HG02642 (cell line): Measurements from ENCODE around the gene XAB2.

Experiments
- ATAC-seq: cut with Tn5 transposase; IDR thresholded peaks from one replicate; pipeline ENCODE4 v1.9.1; 2021; ENCODE audit warnings: mild to moderate bottlenecking; ENCODE audit not compliant: unreplicated experiment, poor library complexity

Gene XAB2

DNA sequence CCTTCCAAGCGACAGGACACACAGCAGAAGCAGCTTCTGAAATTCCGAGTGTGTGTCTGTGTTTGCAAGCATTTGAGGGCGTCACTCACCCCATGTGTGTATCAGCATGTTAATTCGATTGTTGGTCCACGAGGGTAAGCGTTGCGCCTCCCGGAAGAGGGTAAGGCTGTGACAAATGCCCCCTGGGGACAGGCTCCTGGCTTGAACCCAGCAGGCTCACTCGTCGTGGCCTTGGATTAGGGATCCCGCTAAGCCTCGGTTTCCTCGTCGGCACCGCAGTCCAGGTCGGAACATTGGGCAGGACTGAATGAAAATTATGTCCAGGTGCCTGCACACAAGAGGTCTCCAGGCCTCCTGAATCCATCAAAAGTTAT lies 7.0 kb upstream of the XAB2 start:
- no peak for ATAC-seq

DNA sequence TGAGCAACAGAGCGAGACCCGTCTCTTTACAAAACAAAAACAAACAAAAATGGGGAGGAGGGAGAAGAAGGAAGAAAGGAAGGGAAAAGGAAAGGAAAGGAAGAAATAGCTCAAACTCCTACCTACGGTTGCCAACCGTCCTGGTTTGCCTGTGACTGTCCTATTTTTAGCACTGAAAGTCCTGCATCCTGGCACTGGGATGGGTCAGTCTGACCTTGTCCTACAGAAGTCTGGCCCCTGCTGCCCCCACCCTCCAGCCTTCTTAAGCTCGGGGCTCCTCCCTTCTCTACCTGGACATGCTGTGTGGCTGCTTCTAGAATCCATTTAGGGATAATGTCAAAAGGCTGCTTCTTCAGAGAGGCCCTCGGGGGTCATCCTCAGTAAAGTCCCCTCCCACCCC lies 6.3 kb upstream of the XAB2 start:
- no peak for ATAC-seq

DNA sequence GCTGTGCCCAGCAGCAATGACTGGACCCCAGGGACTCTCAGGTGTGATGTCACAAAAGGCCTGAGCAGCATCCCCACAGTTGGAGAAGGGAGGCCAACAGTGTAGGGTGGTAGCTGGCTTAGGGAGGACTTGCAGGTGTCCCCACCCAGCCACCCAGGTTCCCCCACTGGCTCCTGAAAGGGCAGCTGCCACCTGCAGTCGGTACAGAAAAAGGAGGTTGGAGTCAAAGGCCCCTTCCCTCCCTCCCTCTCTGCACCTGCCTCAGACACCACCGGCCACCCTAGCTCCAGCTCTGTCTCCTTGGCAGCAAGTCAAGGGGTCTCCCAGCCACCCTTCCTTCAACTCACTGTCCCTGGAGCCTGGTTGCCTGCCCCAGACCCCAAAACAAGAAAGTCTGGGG lies 4.4 kb upstream of the XAB2 start, which contains the start of gene PCP2:
Gene PCP2, minus strand, starts transcription at position 22 of the 400 bp plus-strand sequence. CDS start 262 bp downstream, outside the sequence.
- ATAC-seq = no peak

DNA sequence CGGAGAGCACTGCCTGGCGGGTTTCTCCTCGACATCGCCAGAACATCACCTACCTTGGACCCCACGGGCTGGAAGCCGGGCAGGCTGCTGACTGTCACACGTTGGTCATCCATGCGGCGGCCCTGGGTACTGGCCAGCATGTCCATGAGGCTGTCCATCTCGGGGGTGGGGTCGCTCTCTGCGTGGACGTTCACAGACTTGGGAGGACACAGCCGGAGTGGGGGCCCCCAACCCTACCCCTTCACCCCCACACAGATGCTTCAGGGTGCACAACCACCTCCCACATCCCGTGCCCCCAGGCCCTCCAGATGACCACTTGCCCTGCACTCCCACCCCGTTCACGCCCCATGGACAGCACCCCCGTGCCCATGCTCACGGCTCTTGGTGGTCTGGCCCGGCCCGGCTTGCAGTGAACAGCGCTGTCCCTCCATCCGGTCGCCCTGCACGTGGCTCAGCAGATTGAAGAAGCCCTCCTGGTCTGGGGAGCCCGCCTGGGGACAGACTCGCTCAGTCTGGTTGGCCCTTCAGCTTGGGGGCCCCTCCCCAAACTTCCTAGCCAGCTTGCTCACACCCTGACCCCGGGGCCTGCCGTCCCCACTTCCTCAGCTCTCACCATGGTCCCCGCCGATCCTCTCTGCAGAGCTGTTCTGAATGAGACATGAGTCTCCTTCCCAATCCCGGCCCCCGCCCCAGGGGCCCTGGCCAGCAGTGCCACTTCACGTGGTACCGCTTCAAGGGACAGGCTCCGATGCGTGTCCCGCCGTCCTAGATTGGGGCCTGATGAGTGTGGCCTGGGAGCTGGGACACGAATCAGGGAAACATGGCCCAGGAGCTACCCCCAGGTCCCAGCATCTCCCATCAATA lies 3.2 kb upstream of the XAB2 start:
- no peak for ATAC-seq

DNA sequence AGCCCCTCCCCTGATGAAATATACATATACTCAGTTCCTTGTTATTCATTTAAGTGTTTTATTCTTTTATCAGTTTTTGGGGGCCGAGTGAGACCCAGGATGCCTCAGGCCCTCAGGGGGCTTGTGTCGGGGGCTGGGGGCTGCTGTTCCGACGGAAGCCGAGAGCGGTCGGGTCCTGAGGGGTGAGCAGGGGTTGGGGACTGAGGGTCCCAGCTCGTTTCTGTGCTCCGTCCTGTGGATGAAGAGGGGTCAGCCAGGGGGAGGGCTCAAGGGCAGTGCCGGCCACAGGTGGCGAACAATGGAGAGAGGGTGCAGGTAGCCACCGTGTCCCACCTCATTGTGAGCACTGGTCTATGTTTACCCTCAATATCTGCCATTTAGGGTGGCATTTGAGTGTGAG lies 2.2 kb upstream of the XAB2 start:
- no peak for ATAC-seq

DNA sequence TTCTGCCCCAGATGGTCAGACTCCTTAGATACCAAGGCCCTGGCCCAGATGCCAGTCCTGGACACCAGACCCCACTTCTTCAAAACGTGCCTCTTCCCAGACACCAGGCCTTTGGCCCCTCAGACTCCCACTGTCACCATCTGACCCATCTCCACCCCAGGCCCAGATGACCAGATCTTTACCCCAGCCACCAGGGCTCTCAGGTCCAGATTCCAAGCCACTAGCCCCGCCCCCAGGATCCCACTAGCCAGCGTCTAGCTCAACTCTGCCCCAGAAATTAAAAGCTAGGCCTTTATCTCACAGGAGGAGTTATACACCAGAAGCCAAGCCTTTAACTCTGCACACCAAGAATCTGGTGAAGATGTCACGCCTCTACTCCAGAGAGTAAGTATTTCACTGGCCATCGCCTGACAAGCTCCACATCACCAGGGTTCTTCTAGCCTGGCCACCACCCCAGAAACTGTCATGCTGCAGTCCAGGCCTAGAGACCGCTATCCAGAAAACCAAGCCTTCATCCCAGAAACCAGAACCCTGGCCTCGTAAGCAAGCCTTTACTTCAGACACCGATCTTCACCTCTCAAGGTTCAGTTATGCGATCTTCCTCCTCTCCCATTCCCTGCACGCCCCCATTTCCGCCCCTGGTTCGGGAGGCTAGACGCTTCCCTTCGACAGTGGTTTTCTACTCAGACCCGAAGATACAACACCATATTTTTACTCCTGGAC lies 595 bp downstream of the XAB2 start:
- ATAC-seq = no peak

DNA sequence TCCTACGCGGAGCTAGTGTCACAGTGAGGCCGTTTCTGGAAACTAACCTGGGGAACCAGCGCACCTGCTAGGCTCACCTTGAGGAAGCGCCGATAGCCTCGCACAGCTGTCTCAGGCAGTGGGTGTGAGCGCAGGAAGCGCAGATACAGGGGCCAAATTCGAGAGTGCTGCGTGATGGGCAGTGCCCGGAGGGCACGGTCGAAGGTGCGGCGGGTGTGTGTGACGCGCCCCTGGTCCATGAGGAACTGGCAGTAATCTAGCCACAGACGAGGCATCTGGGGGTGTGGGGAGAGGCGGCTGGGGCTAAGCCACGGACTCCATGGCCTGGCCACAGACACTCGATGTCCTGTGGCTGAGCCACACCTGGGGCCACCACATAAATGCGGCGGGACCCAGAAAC lies 2.2 kb downstream of the XAB2 start:
- no peak for ATAC-seq

DNA sequence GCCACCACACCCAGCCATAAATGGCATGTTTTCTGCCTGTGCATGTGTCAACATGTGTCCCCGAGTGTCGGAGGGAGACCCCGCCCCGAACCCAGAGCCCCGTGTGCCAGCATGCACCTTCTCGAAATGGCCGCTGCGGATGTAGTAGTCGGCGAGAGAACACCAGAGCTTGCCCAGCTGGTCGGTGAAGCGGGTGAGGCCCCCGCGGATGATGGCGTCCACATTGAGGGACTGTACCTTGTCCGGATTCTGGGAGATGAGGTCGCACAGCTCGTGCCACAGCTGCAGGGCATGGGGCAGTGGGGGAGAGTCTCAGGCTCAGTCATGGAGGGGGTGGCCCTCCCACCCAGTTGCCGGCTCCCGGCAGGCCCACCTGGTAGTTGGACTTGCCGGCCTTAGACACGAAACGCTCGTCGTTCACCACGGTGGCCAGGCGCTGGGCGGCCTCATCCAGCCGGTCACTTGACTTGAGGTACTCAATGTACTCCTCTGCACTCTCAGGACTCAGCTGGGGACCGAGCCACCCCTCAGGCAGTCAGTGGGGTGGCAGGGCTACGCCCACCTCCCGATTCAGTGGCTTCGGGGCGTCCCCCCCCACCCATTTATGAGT lies 3.5 kb downstream of the XAB2 start:
- no peak for ATAC-seq

DNA sequence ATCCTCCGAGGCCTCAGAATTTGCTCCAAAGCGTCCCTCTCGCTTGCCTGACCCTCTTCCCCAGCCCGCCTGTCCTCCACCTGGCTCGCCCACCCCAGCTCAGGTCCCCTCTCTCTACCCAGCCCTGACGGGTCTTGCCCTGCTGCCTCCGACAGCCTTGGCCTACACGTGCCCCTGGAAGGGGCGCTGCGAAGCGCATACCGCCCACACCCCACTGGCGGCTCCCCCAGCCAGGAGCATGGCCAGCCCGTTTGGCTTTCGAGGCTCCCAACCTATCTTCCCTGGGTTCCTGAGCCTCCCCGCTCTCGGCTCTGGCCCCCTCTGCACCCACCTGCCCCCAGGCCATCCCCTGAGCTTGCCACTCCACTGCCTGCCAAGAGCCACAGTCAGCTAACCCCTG lies 4.5 kb downstream of the XAB2 start:
- no peak for ATAC-seq

DNA sequence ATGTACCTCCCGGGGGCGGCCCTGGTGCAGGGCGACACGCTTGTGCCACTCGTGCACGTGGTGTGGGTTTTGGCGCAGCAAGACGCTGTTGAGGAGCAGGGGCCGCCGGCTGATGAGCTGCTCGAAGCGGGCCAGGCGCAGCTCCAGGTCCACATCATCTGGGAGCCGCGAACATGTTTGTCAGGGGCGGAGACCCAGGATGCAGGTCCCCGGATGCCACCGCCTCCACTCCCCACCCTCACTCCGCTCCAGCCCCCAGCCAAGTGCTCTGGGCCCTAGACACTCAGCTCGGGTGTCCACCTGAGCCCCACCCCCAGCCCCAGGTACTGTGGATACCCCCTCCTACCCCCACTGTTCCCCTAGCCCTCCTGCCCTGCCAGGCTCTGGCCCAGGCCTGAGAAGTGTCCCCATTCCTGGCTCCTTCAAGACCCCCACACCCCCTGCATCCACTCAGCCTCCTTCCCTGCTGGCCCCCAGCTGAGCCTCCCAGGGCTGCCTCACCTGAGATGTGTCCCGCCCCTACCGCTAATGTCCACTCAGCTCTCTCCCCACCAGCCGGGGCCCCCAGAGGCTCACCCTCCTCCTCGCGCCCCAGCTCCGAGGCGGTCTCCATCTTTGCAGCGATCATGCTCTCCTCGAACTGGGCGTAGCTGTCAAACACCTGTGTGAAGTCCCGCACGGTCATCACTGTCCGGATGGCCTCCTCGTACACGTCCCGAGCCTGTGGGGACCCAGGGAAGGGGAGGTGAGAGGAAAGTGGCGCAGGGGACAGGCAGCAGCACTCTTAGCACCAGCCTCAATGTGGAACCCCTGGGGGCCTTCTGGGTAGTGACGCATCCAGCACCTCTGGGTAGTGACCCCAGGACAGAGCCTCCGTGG lies 5.4 kb downstream of the XAB2 start:
- ATAC-seq = no peak

DNA sequence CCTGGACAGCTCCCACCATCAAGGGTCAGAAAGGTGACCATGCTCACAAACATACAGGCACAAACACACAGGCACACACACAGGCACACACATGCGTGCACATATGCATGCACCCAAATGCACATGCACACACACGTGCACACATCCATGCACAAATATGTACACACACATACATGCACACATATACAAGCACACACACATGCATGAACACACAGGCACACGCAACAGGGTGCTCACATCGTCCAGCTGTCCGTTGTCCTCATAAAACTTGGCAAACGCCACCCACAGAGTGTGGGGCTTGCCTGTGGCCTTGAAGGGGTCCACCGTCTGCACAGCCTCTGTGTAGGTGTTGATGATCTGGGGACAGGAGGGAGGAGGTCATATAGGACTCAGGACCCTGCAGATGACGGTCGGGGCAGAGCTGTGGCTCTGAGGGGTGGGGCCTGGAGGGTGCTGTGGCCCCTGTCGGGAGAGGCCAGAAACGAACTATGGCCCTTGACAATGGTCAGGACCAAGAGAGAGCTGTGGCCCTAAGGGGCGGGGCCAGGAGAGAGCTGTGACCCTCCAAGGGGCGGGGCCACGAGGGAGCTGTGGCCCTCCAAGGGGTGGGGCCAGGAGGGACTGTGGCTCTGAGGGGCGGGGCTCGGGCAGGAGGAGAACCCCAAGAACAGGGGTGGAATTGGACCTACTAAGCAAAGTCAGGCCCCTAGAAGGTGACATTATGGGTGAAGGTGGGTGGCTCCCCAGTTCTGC lies 6.2 kb downstream of the XAB2 start:
- ATAC-seq = no peak

DNA sequence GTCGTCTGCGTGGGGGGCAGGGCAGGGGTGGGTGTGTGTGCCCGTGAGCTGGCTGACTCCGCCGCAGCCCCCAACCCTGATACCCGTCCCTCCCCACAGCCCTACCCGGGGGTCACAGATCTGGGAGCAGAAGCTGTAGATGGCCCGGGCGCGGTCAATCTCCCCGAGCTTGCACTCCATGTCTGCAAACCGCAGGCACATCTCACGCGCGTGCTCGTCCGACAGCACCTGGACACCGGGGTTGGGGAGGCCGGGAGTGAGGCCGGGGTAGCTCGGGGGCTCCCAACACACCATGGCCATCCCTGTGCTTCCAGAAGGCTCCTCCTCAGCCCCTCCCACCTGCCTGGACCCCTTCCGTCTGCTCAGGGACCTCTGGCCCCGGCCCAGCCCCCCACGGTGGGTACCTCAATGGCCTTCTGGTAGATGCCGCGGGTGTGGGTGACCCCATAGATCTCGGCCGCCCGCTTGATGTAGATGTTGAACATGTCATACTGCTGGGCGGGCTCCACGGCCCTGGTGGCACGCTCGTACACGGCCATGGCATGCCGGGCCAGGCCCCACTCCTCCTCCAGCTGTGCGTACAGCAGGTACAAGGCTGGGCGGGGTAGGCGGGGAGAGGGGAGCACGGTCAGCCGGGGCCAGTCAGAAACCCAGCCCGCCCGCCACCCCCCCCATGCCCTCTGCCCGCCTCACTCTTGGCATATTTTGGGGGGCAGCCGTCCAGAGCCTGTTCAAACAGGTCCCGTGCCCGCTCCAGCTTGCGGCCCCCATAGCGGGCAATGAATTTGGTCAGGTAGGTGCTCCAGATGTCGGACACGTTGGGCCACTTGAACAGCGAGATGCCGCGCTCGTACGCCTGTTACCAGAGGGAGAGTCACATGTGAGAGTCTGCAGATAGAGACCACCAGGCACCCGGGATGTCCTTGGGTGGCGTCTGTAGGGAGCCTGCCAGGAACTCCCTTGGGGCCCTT lies 8.6 kb downstream of the XAB2 start:
- no peak for ATAC-seq

DNA sequence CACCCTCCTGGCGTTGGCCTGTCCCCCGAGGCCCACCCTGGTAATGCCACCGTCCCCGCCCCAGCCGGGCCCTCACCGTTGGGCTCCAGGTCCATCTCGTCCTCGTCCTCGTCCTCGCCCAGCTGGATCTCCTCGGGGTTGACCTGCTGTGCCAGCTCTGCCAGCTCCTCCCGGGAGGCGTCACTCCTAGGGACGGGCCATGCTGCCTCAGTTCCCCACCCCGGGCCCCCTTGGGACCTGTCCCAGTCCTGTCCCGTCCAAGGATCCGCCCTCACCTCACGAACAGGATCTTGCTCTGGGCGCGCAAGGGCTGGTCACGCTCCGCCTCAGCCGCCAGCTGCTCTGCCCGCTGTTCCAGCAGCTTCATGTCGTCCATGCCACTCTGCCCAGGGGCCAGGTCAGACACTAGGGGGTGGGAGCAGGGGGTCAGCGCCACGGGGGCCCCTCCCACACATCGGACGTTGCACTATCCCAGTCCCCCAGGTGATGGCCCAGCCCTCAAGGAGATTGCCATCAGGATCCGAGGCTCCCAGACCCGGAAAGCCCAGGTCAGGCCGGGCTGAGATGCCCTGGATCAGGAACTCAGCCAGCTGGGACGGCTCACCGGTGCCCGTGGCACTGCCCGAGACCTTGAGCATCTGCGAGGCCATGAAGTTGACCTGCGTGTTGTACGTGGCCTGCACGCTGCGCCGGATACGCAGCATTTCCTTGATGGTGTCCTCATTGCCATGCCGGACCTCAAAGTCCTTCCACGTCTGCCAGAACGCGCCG lies 9.5 kb downstream of the XAB2 start:
- no peak for ATAC-seq

DNA sequence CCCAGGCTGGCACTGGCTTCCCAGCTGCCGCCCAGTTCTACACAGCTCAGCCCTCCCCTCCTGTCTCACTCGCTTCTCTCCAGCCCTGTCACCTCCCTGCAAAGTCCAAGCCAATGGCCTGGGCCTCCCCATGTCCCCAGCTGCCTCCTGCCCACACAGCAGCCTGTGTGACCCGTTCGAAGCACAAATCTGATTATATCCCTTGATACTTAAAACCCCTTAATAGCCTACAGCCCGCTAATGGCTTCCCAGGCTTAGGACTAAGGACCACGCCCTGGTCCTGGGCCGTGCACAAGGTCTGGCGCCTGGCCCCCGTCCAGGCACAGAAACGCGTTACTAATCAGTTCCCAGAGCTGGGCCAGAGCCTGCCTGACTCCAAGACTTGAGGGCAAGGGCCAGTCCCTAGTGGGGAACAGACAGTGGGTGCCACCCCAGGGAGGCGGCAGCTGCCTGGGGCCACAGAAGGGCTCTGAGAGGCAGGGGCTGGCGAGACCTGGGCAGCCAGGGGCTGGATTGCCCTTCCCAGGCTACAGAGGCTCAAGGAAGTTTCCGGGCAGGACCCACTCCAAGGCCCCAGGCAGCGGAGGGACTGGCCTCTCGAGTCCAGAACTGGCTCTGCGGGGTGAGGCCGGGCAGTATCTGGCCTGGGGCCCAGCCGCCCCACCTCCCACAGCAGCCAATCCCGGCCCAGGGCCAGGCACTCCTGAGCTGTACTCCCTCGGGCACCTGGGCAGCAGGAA lies 10.4 kb downstream of the XAB2 start:
- ATAC-seq = no peak

DNA sequence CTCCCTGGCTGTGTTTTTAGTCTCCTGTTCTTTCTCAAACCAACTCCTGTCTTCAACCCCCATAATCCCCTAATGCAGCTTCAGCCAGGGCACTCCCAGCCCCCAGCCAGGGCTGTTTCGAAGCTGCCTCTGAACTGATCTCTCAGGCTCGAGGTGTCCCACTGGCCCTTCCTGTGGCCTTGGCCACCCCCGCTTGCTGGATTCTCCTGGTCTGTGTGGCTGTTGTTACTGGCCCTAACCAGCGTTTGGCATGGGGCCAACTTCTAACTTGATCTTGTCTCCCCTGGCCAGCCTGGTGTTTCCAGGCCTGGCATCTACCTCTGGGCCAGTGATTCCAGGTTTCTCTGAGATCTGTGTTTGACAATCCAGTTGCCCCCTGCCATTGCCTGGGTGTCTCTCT lies 11.0 kb downstream of the XAB2 start:
- no peak for ATAC-seq

DNA sequence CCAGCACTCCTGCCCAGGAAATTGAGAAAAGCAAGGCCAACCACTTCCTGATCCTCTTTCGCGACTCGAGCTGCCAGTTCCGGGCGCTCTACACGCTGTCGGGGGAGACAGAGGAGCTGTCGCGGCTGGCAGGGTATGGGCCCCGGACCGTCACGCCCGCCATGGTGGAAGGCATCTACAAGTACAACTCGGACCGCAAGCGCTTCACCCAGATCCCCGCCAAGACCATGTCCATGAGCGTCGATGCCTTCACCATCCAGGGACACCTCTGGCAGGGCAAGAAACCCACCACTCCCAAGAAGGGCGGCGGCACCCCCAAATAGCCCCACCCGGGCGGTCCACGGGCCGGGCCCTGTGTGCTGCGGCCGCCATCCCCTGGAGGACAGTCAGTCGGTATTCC lies 11.6 kb downstream of the XAB2 start:
- no peak for ATAC-seq

DNA sequence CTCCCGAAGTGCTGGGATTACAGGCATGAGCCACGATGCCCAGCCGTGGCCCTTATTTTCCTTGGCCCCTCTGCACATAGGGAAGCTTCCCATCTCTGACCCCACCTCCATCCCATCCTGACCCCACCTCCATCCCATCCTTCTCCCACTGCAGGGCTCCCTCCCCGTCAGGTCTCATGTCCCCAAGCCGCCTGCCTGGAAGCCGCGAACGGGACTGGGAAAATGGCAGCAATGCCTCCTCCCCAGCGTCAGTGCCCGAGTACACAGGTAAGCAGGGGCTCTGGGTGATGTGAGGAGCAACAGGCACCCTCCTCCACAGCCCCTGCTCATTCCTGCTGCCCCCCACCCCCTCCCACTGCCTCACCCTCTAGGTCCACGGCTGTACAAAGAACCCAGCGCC lies 12.2 kb downstream of the XAB2 start:
- no peak for ATAC-seq
